IPS-20b (cell line): ENCODE data around the gene HNRNPUL1.

Experiments used
- H3K27ac ChIP-seq: one replicate; pipeline ENCODE4 v1.5.1; 2013; ENCODE audit warnings: low read length
- H3K27me3 ChIP-seq: 2 replicates; pipeline ENCODE4 v1.6.1; 2013; ENCODE audit warnings: mild to moderate bottlenecking, low read length, inconsistent platforms; ENCODE audit not compliant: insufficient read depth
- H3K36me3 ChIP-seq: 2 replicates; pipeline ENCODE4 v1.6.1; 2013; ENCODE audit warnings: low read depth, mild to moderate bottlenecking, inconsistent platforms, low read length, moderate library complexity; ENCODE audit not compliant: insufficient read depth
- H3K4me1 ChIP-seq: 2 replicates; pipeline ENCODE4 v1.6.1; 2013; ENCODE audit warnings: mild to moderate bottlenecking, control low read depth, inconsistent platforms, low read length, moderate library complexity; ENCODE audit not compliant: insufficient read depth
- H3K4me3 ChIP-seq: 2 replicates; pipeline ENCODE4 v1.5.1; 2013; ENCODE audit warnings: mild to moderate bottlenecking, low read length, inconsistent platforms
- H3K9ac ChIP-seq: 2 replicates; pipeline ENCODE4 v1.6.1; 2013; ENCODE audit warnings: low read depth, mild to moderate bottlenecking, inconsistent platforms, low read length, moderate library complexity
- H3K9me3 ChIP-seq: 2 replicates; pipeline ENCODE4 v1.6.1; 2013; ENCODE audit warnings: mild to moderate bottlenecking, low read depth, low read length, inconsistent platforms; ENCODE audit not compliant: insufficient read depth

Gene HNRNPUL1

GRCh38 chr19:41263850-41264580 is at the start of gene HNRNPUL1:
TSS of gene HNRNPUL1 (plus strand) at chr19:41264372. CDS start at chr19:41264504, 132 bp downstream.
- peaks cover 38% of the 10 kb centered on the region for H3K36me3 ChIP-seq
- no peaks in the 10 kb centered on the region for H3K27me3 ChIP-seq
- H3K9me3 ChIP-seq = no peaks in the 10 kb centered on the region
- 0 out of 2 replicates have a peak, but pooled peaks cover 3% of the 10 kb centered on the region for H3K4me1 ChIP-seq
- peak within 1 kb of the TSS; percentile 99 for H3K4me3 ChIP-seq
- H3K9ac ChIP-seq = peak within 1 kb of the TSS; percentile 99
- peak within 1 kb of the TSS; percentile 94 for H3K27ac ChIP-seq

GRCh38 chr19:41217741-41218140 is 46.4 kb upstream of the HNRNPUL1 start:
- peaks cover 15% of the 10 kb centered on the region for H3K36me3 ChIP-seq
- H3K9me3 ChIP-seq = no peaks in the 10 kb centered on the region
- H3K27me3 ChIP-seq = no peaks in the 10 kb centered on the region
- no peak overlapping the region for H3K27ac ChIP-seq
- H3K4me3 ChIP-seq = no peak overlapping the region
- H3K9ac ChIP-seq = no peak overlapping the region
- peaks cover 5% of the 10 kb centered on the region; the same call in 1 of the 2 replicates for H3K4me1 ChIP-seq

- H3K27me3 ChIP-seq = no peaks in the 10 kb centered on the region
- H3K4me1 ChIP-seq = peaks cover 7% of the 10 kb centered on the region
- H3K27ac ChIP-seq = peak overlapping the region; percentile 22
- H3K36me3 ChIP-seq = peaks cover 15% of the 10 kb centered on the region
- H3K4me3 ChIP-seq = peak overlapping the region; percentile 85
- peak overlapping the region; percentile 42; the same call in 1 of the 2 replicates for H3K9ac ChIP-seq
- no peaks in the 10 kb centered on the region for H3K9me3 ChIP-seq
Measured at GRCh38 chr19:41218249-41218614, 45.9 kb upstream of the HNRNPUL1 start.

GRCh38 chr19:41218615-41219507 is 45.3 kb upstream of the HNRNPUL1 start, which contains the start of gene AXL:
TSS of gene AXL (plus strand) at chr19:41219223. CDS start at chr19:41219393, 170 bp downstream.
- Histone ChIP-seq H3K36me3 (peaks cover 15% of the 10 kb centered on the region), H3K9ac (peak within 1 kb of the TSS; percentile 68), H3K27ac (peak within 1 kb of the TSS; percentile 22), H3K4me3 (peak within 1 kb of the TSS; percentile 85), H3K9me3 (no peaks in the 10 kb centered on the region), H3K4me1 (peaks cover 13% of the 10 kb centered on the region), H3K27me3 (no peaks in the 10 kb centered on the region)

GRCh38 chr19:41219924-41220567 is 44.1 kb upstream of the HNRNPUL1 start:
- peak overlapping the region; percentile 68 for H3K9ac ChIP-seq
- H3K4me1 ChIP-seq = peaks cover 17% of the 10 kb centered on the region
- no peak overlapping the region for H3K27ac ChIP-seq
- no peaks in the 10 kb centered on the region for H3K9me3 ChIP-seq
- no peaks in the 10 kb centered on the region for H3K27me3 ChIP-seq
- peak overlapping the region; percentile 85 for H3K4me3 ChIP-seq
- H3K36me3 ChIP-seq = peaks cover 15% of the 10 kb centered on the region

- Histone ChIP-seq H3K9me3 (no peaks in the 10 kb centered on the region), H3K9ac (no peak overlapping the region), H3K27ac (no peak overlapping the region), H3K4me3 (peak overlapping the region; percentile 85; the same call in 1 of the 2 replicates), H3K36me3 (peaks cover 15% of the 10 kb centered on the region), H3K4me1 (peaks cover 22% of the 10 kb centered on the region), H3K27me3 (no peaks in the 10 kb centered on the region)
Measured at GRCh38 chr19:41220811-41221210, 43.4 kb upstream of the HNRNPUL1 start.

- Histone ChIP-seq H3K27ac (no peak overlapping the region), H3K4me1 (peaks cover 26% of the 10 kb centered on the region), H3K36me3 (peaks cover 15% of the 10 kb centered on the region), H3K9me3 (no peaks in the 10 kb centered on the region), H3K4me3 (no peak overlapping the region), H3K9ac (no peak overlapping the region), H3K27me3 (no peaks in the 10 kb centered on the region)
Measured at GRCh38 chr19:41221514-41222205, 42.5 kb upstream of the HNRNPUL1 start.

- Histone ChIP-seq H3K9me3 (no peaks in the 10 kb centered on the region), H3K27ac (no peak overlapping the region), H3K4me1 (peaks cover 26% of the 10 kb centered on the region), H3K36me3 (peaks cover 15% of the 10 kb centered on the region), H3K27me3 (no peaks in the 10 kb centered on the region), H3K4me3 (no peak overlapping the region), H3K9ac (no peak overlapping the region)
Measured at GRCh38 chr19:41222240-41222639, 41.9 kb upstream of the HNRNPUL1 start.

GRCh38 chr19:41223431-41224234 is 40.5 kb upstream of the HNRNPUL1 start:
- Histone ChIP-seq H3K4me1 (peaks cover 23% of the 10 kb centered on the region), H3K36me3 (peaks cover 15% of the 10 kb centered on the region), H3K9ac (peak overlapping the region; percentile 17; the same call in 1 of the 2 replicates), H3K9me3 (no peaks in the 10 kb centered on the region), H3K4me3 (no peak overlapping the region), H3K27me3 (no peaks in the 10 kb centered on the region), H3K27ac (no peak overlapping the region)

GRCh38 chr19:41224632-41225031 is 39.5 kb upstream of the HNRNPUL1 start:
- H3K4me1 ChIP-seq = peaks cover 23% of the 10 kb centered on the region
- H3K9me3 ChIP-seq = no peaks in the 10 kb centered on the region
- H3K27me3 ChIP-seq = no peaks in the 10 kb centered on the region
- no peak overlapping the region for H3K27ac ChIP-seq
- H3K9ac ChIP-seq = no peak overlapping the region
- peaks cover 15% of the 10 kb centered on the region for H3K36me3 ChIP-seq
- H3K4me3 ChIP-seq = no peak overlapping the region
